GOT3 (cell line): ENCODE measurements around the gene COL24A1.
"Not testable (repeated sequence)": the region's sequence is repeated elsewhere in the genome, so short reads cannot be mapped to it uniquely, and the experiment has no call there.

Experiments used
- DNase-seq: peaks from one replicate; lab custom pipeline; 2025; ENCODE audit warnings: mixed read lengths; lab: John Stamatoyannopoulos, UW

The COL24A1 gene

DNA sequence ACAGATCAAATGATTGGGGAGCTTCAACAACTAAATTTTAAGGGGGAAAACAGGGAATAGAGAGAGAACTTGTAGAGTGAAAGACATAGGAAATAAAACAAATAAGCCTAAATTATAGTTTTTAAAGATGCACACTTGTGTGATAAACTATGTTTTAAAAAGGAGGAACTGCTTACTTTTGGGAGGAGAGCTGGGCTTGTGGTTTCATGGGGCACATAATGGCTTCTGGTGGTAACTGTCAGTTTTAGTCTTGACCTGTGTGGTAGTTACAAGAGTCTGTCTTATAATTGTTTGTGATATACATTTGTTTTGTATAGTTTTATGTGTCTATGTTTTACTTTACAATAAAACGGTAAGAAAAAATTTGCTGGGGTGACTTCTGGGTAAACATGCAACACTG lies 165.3 kb downstream of the COL24A1 start:
- DNase-seq: no peak

- no peak for DNase-seq
These were observed 171.9 kb downstream of the COL24A1 start for GRCh38 chr1:85984636-85985035.

DNA sequence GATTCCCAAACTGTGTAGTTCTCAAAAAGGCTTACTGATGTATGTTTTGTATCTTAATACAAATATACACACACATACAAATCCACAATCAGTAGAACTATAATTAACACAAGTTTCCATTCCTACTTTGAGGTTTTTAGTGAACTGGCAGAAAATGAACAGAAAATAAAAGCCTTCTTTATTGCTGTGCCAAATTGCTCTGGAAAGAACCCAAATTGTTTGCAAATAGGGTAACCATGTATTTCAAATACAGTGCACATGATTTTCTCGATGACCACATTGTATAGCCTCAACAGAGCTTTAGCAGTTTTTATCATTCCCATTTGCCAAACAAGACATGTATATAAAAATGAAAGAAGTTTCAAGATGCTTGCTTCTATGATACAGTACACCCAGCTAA lies 173.3 kb downstream of the COL24A1 start:
- no peak for DNase-seq

DNA sequence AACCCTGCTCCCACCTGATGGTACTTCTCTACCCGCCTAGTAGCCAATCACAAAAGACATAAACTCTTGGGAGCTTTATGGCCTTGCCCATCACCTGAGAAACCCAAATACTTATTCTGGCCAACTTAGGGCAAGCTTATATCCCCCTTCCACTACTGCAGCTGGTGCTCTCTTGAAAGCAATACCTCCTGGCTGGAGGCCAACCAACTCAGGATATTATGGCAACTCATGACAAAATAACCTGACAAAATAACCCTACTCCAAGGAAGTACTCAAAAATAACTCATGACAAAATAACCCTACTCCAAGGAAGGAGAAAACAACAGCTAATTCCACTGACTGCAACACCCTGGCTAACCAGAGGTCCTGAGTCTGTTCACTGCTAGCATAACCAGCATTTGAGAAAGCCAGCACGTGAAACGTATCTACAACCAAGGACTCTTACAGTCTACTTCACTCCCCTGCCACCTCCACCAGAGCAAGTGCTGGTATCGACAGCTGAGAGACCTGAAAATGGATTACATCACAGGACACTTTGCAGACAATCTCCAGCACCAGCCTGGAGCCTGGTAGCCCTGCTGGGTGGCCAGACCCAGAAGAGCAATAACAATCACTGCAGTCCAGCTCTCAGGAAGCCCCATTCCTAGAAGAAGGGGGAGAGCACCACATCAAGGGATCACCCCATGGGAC lies 179.9 kb downstream of the COL24A1 start:
- no peak for DNase-seq

DNA sequence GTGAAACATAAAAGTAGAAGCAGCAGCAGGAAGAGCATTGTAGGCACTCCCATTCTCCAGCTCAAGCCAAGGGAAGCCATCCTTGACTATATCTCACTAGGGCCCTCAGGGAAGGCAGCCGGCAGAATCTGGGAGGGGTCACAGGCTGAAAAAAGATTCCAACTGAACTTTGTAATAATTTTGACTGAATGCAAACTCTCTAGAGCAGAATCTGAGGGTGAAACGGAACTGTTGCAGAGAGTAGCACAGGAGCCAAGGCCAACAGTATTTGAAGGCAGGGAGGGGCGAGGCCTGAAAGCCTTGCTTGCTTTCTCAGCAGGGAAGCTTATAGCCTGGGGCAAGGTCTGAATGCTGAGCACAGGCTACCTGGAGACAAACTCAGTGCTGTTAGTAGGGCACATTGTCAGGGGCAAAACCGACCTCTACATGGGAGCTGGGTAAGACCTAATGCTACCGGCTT lies 180.6 kb downstream of the COL24A1 start:
- DNase-seq: no peak

GRCh38 chr1:85962457-85962856 lies 194.1 kb downstream of the COL24A1 start:
- DNase-seq: no peak

- no peak for DNase-seq
These were observed 198.8 kb downstream of the COL24A1 start for GRCh38 chr1:85957760-85958159.

- DNase-seq: not testable (repeated sequence)
These were observed 201.4 kb downstream of the COL24A1 start for GRCh38 chr1:85955218-85955617.

- DNase-seq: no peak
These were observed 204.1 kb downstream of the COL24A1 start for GRCh38 chr1:85952460-85952859.

GRCh38 chr1:85947186-85947585 lies 209.4 kb downstream of the COL24A1 start:
- DNase-seq: no peak

GRCh38 chr1:85943945-85944344 lies 212.6 kb downstream of the COL24A1 start:
- no peak for DNase-seq

DNA sequence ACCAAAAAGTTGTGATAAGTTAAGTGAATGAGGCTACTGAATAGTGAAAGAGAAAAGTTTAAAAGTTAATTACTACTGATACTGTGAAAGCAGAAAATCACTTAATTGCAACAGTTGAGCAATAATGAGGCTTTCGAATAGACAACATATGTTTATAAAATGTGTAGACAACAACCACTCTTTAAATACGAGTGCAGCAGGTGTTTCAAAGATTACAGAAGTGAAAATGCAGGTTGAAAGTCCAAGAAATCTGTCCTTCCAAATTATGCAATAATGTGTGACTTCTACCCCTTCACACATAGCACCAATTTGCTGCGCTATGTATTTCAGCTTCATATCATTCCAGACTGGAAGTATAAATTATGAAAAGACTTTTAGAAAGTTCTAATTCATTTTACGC lies 213.0 kb downstream of the COL24A1 start:
- DNase-seq: no peak

DNA sequence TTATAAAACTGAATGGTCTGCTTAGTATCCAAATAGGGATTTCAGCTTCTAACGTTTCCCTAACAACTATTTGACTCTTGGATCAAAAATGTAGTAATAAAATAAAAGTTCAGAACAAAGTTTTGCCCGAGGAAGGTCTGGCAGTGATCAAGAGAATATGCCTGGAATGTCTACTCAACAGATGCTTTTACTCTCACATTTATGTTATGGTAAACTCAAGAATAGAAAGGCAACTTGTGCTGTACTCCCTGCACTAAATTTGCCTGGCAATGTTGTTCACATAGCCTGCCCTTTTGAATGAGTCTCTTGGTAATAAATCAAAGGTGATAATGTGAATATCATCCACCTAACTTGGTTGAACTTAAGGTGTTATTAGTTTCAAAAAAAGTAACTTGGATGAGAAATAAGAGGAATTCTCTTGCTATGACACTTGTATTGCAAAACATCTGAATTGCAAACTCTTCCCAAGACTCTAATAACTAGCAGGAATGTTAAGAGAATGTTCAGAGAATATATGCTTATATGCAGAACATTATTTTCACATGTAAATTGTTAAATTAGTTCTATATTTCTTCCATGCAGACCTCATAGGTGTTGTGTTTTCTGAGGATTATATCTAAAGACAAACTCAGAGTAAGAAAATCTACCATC lies 215.8 kb downstream of the COL24A1 start:
- no peak for DNase-seq

DNA sequence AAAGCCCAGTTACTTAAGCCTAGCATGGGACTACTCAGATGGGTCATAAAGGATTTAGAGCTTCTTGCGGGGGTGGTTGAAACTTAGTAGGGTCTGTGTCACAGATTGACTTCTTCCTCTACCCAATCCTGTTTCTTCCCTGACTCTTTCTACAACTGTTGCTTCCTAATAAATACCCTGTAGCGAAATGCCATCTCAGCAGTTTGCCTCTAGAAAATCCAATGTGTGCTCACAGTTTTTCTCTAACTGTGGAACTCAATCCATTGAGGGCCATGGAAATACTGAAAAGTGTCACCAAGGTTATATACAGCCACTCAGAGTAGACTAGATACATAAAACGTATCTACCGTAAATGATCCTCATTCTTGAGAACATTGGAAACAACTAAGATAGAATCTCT lies 217.7 kb downstream of the COL24A1 start:
- no peak for DNase-seq

DNA sequence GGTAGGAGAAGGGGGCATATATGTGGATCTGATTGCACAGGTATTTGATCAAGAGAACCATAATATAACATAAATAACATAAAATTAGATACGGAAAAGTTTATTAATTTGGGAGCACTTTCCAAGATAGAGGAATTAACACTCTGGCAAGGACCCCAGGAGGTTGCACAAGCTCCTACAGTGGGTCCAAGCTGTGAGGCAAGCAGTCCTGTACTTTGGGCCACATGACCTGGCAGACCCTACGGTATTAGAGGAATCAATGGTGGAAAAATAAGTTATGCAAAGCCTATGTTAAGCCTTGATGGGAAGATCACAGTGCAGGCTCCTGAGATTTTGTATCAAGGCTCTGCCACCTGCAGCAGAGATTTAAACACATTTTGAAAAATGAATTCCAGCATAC lies 220.1 kb downstream of the COL24A1 start:
- DNase-seq: no peak

GRCh38 chr1:85936057-85936456 lies 220.5 kb downstream of the COL24A1 start:
- no peak for DNase-seq

DNA sequence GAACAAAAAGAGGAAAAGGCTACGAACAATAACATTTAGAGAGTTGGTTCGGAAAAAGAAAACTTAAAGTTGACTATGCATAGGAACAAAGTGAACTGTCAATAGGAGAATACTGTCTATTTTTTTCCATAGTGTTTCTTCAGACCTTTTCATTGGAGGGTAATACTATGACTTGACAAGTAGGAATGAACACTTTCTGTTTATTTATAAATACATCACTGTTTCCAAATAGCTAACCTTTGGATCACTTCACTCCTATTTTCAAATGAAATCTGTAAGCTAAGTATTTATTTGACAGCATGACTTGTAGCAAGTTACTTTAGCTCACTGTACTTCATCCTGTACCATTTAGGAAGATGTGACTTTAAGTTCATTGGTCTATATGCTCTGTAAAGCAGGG lies 221.3 kb downstream of the COL24A1 start:
- DNase-seq: no peak

DNA sequence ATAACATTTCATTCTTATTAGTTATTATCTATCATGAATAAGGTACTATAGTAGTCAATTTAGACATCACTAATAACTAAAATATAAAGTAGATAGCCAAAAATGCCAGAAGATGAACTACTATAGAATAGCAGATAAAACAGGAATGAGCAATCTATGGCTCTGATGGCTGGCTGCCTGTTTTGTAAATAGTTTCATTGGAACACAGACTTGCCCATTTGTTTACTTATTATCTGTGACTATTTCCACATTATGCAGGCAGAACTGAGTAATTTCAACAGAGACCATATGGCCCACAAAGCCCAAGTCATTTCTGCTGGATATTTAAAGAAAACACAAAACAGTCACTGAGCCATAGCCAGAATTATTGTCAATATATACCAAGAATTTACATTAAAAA lies 222.1 kb downstream of the COL24A1 start:
- DNase-seq: no peak

GRCh38 chr1:85933961-85934360 lies 222.6 kb downstream of the COL24A1 start:
- DNase-seq: no peak

DNA sequence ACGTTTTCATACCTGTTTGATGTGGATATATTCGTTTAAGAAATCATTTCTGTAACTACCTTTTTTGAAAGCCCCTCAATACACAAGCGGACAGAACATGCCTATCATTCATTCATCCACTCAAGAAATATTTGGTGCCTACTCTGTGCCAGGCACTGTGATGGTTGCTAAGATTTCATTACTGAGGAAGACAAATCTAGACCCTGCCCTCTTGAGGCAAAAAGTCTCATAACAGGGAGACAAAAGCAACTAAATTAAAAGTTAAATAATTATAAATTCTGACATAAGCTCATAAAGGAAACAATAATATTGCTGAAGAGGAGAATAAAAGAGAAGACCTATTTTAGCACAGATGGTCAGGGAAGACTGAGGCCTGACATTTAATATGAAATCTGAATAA lies 244.8 kb downstream of the COL24A1 start:
- no peak for DNase-seq

DNA sequence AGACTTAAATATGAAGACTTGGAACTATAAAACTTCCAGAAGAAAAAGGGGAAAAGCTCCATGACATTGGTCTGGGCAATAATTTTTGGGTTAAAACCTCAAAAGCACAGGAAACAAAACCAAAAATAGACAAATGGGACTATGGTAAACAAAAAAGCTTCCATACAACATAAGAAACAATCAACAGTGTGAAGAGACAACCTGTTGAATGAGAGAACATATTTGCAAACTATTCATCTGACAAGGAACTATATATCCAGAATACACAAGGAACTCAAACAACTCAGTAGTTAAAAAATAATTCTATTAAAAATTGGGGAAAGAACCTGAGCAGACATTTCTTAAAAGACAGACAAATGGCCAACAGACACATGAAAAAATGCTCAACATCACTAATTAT lies 255.7 kb downstream of the COL24A1 start:
- no peak for DNase-seq

- DNase-seq: no peak
These were observed 257.7 kb downstream of the COL24A1 start for GRCh38 chr1:85898861-85899260.

- DNase-seq: no peak
These were observed 261.9 kb downstream of the COL24A1 start for GRCh38 chr1:85894651-85895050.

- no peak for DNase-seq
These were observed 264.2 kb downstream of the COL24A1 start for GRCh38 chr1:85892366-85892765.
